Ascending aorta (tissue), 2 donors: Measurements from ENCODE around the gene KLRD1. TPM values are rescaled to one million over a fixed set of nuclear protein-coding genes. Genes with fewer than 3 reads are reported as not detected.
A peak's percentile ranks its signal among the peaks of the same experiment; 100 is the strongest.

ENCODE experiments used
- DNase-seq, 2 donors: peaks; one replicate each; pipeline ENCODE4 v3.0.0-alpha.2; 2019; ENCODE audit warnings: low spot score in 2 of 2
- H3K27ac ChIP-seq, 2 donors: fragments of 200-600 bp; sonication (generic); one replicate each; pipeline ENCODE4 v1.5.1; 2016 to 2017; ENCODE audit warnings: mild to moderate bottlenecking in 1 of 2
- H3K27me3 ChIP-seq: fragments of 200-600 bp; sonication (generic); one replicate; pipeline ENCODE4 v1.5.1; 2017
- H3K36me3 ChIP-seq, 2 donors: fragments of 200-600 bp; sonication (generic); one replicate each; pipeline ENCODE4 v1.5.1; 2016
- H3K4me1 ChIP-seq, 2 donors: fragments of 200-600 bp; sonication (generic); one replicate each; pipeline ENCODE4 v1.5.1; 2016 to 2017; ENCODE audit warnings: mild to moderate bottlenecking in 1 of 2
- H3K4me3 ChIP-seq, 2 donors: fragments of 200-600 bp; sonication (generic); one replicate each; pipeline ENCODE4 v1.5.1; 2016 to 2017; ENCODE audit warnings: mild to moderate bottlenecking in 1 of 2
- H3K9me3 ChIP-seq, 2 donors: fragments of 200-600 bp; sonication (generic); one replicate each; pipeline ENCODE4 v1.5.1; 2016
- intact Hi-C: fragments of 100-400 bp; cut with DNase I; formaldehyde crosslinking; loops from one replicate; pipeline ENCODE4 v1.15.1; 2023
- total RNA-seq: library from RNA; depleted of rRNA; stranded (reverse); fragments of >200 nt; gene quantifications from one replicate; pipeline ENCODE4 v1.1.0, GENCODE V29; 2016
- TF ChIP-seq, protein P1 (sequence below), 3 experiments: fragments of 200-600 bp in 2 of 3; fragments of 450-650 bp in 1 of 3; sonication (generic) in 2 of 3; IDR thresholded peaks; one replicate each; pipeline ENCODE4 v1.5.1; 2016 to 2019; ENCODE audit warnings: antibody characterized with exemption in 3 of 3, mild to moderate bottlenecking in 1 of 3, moderate library complexity in 1 of 3

KLRD1 gene
- total RNA-seq, 1 donor from 2014 or later: 0.11 TPM

DNA sequence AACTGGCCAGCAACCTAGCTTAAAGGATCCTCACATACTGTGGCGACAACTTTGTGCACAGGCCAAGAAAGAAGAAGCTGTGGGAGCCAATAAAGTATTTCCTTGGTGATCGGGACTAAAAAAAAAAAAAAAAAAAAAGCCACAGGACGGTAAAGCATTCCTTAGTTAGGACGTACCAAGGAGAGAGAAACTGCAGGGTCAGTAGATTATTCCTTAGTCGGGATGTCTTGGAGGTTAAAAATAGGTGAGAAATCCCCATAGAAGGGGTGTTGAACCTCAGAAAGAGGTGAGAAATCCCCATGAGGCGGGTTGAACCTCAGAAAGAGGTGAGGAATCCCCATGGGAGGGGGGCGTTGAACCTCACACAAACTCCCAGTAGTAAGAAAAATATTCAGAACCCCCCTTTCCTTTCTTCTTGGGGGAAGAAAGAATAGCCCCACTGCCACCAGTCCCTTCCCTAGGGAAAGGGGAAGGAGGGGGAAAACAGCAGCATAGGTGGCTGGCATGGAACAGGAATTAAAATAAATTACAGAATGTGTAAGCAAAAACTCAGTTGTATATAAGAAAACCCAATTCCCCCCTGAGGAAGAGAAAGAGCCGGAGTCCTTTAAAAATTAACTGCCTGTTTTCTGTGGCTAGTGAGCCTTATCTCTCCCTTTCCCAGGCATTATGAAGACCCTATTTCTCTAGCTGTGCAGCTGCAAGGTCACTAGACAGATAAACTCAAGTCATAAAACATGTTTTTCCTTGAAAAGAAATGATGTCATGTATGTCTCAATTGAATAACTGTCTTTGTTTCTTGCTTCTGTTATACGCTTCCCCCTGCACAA, 55.4 kb downstream of the KLRD1 start:
- H3K9me3 ChIP-seq: no peaks in the 10 kb centered on the region
- intact Hi-C loops: loop anchor here (5.0 to 10.0 kb wide), 3 partner anchors 151 to 812 kb away; partner anchors contain the start of genes GABARAPL1 and SMIM10L1
- no peak overlapping the region for H3K4me3 ChIP-seq
- no peaks in the 10 kb centered on the region for H3K27me3 ChIP-seq
- TF ChIP-seq, protein P1, sequence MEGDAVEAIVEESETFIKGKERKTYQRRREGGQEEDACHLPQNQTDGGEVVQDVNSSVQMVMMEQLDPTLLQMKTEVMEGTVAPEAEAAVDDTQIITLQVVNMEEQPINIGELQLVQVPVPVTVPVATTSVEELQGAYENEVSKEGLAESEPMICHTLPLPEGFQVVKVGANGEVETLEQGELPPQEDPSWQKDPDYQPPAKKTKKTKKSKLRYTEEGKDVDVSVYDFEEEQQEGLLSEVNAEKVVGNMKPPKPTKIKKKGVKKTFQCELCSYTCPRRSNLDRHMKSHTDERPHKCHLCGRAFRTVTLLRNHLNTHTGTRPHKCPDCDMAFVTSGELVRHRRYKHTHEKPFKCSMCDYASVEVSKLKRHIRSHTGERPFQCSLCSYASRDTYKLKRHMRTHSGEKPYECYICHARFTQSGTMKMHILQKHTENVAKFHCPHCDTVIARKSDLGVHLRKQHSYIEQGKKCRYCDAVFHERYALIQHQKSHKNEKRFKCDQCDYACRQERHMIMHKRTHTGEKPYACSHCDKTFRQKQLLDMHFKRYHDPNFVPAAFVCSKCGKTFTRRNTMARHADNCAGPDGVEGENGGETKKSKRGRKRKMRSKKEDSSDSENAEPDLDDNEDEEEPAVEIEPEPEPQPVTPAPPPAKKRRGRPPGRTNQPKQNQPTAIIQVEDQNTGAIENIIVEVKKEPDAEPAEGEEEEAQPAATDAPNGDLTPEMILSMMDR (IDR thresholded peaks at IDR 0.05): no peak
- no peaks in the 10 kb centered on the region for H3K36me3 ChIP-seq
- no peak for DNase-seq
- H3K4me1 ChIP-seq: peaks cover 10% of the 10 kb centered on the region in 2 donors
- peak overlapping the region; percentile 88 to 90 for H3K27ac ChIP-seq

DNA sequence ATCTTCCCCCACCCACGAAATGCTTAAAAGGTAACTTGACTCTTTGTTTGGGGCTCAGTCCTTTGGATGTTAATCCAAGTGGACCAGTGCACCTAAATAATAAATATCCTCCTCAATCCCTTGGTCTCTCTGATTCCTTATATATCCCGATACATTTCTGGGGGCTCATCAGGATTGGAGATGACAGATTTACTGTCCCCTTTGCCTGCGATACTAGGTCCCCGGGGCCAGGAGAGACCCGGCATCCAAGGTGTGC, 55.9 kb downstream of the KLRD1 start:
- TF ChIP-seq, protein P1 (IDR thresholded peaks at IDR 0.05): no peak
- Histone ChIP-seq H3K27me3 (no peaks in the 10 kb centered on the region), H3K27ac (peak overlapping the region; percentile 88 to 90), H3K4me3 (peak overlapping the region; percentile 77 to 87), H3K4me1 (peaks cover 10% of the 10 kb centered on the region in 2 donors), H3K36me3 (no peaks in the 10 kb centered on the region), H3K9me3 (no peaks in the 10 kb centered on the region)
- intact Hi-C loops: loop anchor here (5.0 to 10.0 kb wide), 3 partner anchors 151 to 811 kb away; partner anchors contain the start of genes GABARAPL1 and SMIM10L1
- DNase-seq: no peak

DNA sequence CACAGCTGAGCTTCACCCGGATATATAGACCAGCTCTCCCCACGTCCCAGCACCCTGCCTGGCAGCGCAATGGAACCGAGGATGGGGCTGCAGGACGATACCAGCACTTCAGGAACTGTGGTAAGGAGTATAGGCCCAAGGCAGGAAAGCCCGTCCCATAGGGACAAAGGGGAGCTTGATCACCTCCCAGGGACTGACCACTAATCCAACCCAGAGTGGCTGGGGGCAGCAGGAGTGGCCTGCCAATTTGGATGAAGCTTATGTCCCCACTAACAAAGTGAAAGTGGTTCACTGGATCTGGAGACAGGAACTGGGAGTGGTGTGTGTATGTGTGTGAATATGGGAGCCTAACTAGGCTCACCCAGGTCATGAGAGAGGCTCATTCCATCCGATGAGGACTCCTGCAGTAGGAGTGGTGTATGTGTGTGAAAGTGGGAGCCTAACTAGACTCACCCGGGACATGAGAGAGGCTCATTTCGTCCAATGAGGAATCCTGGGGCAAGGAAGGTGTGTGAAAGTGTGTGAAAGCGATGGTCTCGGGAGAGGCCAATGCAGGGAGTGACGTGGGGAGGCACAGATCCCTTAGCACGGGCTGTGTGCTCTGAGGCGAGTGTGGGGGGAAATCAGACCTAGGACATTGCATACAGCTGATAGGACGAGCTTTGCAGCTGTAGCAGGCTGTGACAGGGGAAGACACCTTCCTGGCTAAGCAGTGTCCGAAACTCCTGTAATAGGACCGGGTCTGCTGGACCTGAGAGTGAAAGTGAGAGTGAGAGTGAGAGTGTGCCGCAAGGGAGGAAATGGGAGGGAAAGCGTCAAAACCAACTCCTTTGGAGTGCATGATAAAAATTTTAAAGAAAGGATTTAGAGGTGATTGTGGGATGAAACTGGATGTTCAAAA, 56.5 kb downstream of the KLRD1 start:
- Histone ChIP-seq H3K4me3 (peak overlapping the region; percentile 77 to 87), H3K27ac (peak overlapping the region; percentile 88 to 90), H3K27me3 (no peaks in the 10 kb centered on the region), H3K36me3 (no peaks in the 10 kb centered on the region), H3K4me1 (peaks cover 10% of the 10 kb centered on the region in 2 donors), H3K9me3 (no peaks in the 10 kb centered on the region)
- no peak for DNase-seq
- intact Hi-C loops: loop anchor here (1.0 to 10.0 kb wide), 4 partner anchors 152 to 811 kb away; partner anchors contain the start of genes GABARAPL1, MAGOHB and SMIM10L1
- TF ChIP-seq, protein P1 (IDR thresholded peaks at IDR 0.05): no peak

DNA sequence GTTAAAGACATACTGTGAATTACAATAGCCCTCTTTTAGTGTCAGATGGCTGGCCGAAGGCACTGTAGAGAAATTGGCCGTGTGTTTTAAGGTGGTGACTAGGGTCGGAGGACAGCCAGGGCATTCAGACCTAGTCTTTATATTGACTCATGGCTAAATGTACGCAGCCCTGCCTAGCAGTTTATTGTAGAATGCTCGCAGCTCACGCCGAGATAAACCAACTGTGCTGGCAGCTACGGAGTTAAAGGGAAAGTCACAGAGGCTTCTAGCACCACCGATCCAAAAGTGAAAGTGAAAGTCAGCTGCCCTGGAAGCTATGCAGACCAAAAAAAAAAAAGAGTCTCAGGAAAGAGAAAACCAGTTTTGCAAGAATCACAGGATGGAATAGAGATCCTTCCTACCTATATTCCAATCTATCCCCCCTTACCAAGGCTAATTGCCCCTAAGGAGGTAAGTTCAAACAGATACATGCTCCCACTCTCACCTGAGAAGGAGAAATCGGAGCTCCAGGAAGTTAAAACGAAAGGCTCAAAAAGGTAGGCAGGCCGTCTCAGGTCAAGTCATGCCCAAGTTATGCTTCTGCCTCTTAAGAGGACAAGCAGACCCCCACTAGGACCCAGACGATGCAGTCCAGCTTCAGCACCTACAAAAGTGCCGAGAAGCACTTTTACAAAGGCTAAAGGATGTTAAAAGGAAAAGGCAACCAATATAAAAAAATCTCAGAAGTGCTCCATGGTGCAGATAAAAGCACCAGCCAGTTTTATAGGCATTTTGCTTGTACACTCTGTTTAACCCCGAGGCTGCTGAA, 57.3 kb downstream of the KLRD1 start:
- peak in 1 of 2 donors; percentile 73 for DNase-seq
- H3K27ac ChIP-seq: peak overlapping the region; percentile 88 to 90
- TF ChIP-seq, protein P1 (IDR thresholded peaks at IDR 0.05): no peak
- peak overlapping the region; percentile 77 to 87 for H3K4me3 ChIP-seq
- intact Hi-C loops: loop anchor here (1.0 to 10.0 kb wide), 4 partner anchors 153 to 810 kb away; partner anchors contain the start of genes GABARAPL1, MAGOHB and SMIM10L1
- H3K4me1 ChIP-seq: peaks cover 10% of the 10 kb centered on the region in 2 donors
- H3K36me3 ChIP-seq: no peaks in the 10 kb centered on the region
- no peaks in the 10 kb centered on the region for H3K9me3 ChIP-seq
- H3K27me3 ChIP-seq: no peaks in the 10 kb centered on the region
